Neural progenitor cell (in vitro differentiated cells): ENCODE measurements around the gene SH3BGRL.
"Not testable (repeated sequence)": the region's sequence is repeated elsewhere in the genome, so short reads cannot be mapped to it uniquely, and the experiment has no call there.

Experiments
- CTCF ChIP-seq: fragments of 200-600 bp; sonication (generic); IDR thresholded peaks from 2 replicates; pipeline ENCODE4 v1.5.1; 2017; ENCODE audit warnings: antibody characterized with exemption, mild to moderate bottlenecking
- EZH2 ChIP-seq: fragments of 200-600 bp; sonication (generic); IDR thresholded peaks from 2 replicates; pipeline ENCODE4 v1.6.1; 2017; ENCODE audit warnings: antibody characterized with exemption, mild to moderate bottlenecking, moderate library complexity
- EZH2phosphoT487 ChIP-seq: fragments of 200-600 bp; sonication (generic); IDR thresholded peaks from 2 replicates; pipeline ENCODE4 v1.6.1; 2017; ENCODE audit warnings: antibody characterized with exemption

GRCh38 chrX:81345296-81345695, 143.4 kb downstream of the SH3BGRL start:
- TF ChIP-seq CTCF, EZH2, EZH2phosphoT487: not testable (repeated sequence)
